ENCODE data around the gene FOXD2.

GRCh38 chr1:47417170-47418044 is 20.4 kb upstream of the FOXD2 start:
- TF ChIP-seq CTCF (IDR thresholded peaks at IDR 0.05): no peak
- no peak for TF ChIP-seq EZH2 (IDR thresholded peaks at IDR 0.05; ENCODE audit: borderline replicate concordance, insufficient read depth, low read depth, low read length, poor library complexity, severe bottlenecking)
